WTC11 (cell line): ENCODE measurements around the gene ADGRD2.

Source experiments
- CBFB ChIP-seq: sonication (generic); formaldehyde crosslinking; IDR thresholded peaks from 2 replicates; pipeline ENCODE4 v1.8.1; 2022; ENCODE audit warnings: mild to moderate bottlenecking, low read depth, missing genetic modification reagents
- CREB1 ChIP-seq: sonication (generic); formaldehyde crosslinking; IDR thresholded peaks from 2 replicates; pipeline ENCODE4 v1.8.0; 2023; ENCODE audit warnings: mild to moderate bottlenecking, missing genetic modification reagents
- CTCF ChIP-seq: fragments of 200-600 bp; IDR thresholded peaks from 2 replicates; pipeline ENCODE4 v1.8.0; 2022; ENCODE audit warnings: antibody characterized with exemption
- GABPB1 ChIP-seq: sonication (generic); formaldehyde crosslinking; IDR thresholded peaks from 2 replicates; pipeline ENCODE4 v1.8.1; 2023; ENCODE audit warnings: mild to moderate bottlenecking, missing genetic modification reagents
- MLX ChIP-seq: sonication (generic); formaldehyde crosslinking; IDR thresholded peaks from 2 replicates; pipeline ENCODE4 v1.8.1; 2023; ENCODE audit warnings: mild to moderate bottlenecking, missing genetic modification reagents, moderate library complexity
- TEAD4 ChIP-seq: sonication (generic); formaldehyde crosslinking; IDR thresholded peaks from 2 replicates; pipeline ENCODE4 v1.8.0; 2022; ENCODE audit warnings: mild to moderate bottlenecking, missing genetic modification reagents
- TP53 ChIP-seq: sonication (generic); formaldehyde crosslinking; IDR thresholded peaks from 2 replicates; pipeline ENCODE4 v1.8.1; 2023; ENCODE audit warnings: mild to moderate bottlenecking, missing genetic modification reagents
- USF1 ChIP-seq: sonication (generic); formaldehyde crosslinking; IDR thresholded peaks from 2 replicates; pipeline ENCODE4 v1.8.0; 2022; ENCODE audit warnings: mild to moderate bottlenecking, missing genetic modification reagents
- USF2 ChIP-seq: sonication (generic); formaldehyde crosslinking; IDR thresholded peaks from 2 replicates; pipeline ENCODE4 v1.8.1; 2023; ENCODE audit warnings: mild to moderate bottlenecking, missing genetic modification reagents, moderate library complexity

- TF ChIP-seq CTCF = no peak
- TF ChIP-seq USF2 = no peak
- TF ChIP-seq USF1 (CRISPR knock-in tag) = no peak
- TF ChIP-seq CBFB (CRISPR knock-in tag) = no peak
- TF ChIP-seq TEAD4 (CRISPR knock-in tag) = no peak
- TF ChIP-seq MLX = no peak
- TF ChIP-seq GABPB1 (CRISPR knock-in tag) = no peak
- TF ChIP-seq CREB1 = no peak
- TF ChIP-seq TP53 = no peak
Observed at GRCh38 chr9:124450931-124451661, 845 bp downstream of the ADGRD2 start.
